Stimulated activated CD8-positive, alpha-beta memory T cell treated with anti-CD3 and anti-CD28 coated beads, Interleukin-7, amount 100 ng/mL, for 48 hours (primary cell): ENCODE measurements around the gene HIPK2.

Source experiments
- DNase-seq, 2 donors: peaks; one replicate each; pipeline ENCODE4 v3.0.0-alpha.2; 2020; ENCODE audit warnings: low read depth in 1 of 2; ENCODE audit errors: extremely low read depth in 1 of 2

Gene HIPK2

GRCh38 chr7:139574618-139575337, 203.0 kb downstream of the HIPK2 start:
- DNase-seq: no peak

- DNase-seq: no peak
Observed at GRCh38 chr7:139573871-139574270, 203.9 kb downstream of the HIPK2 start.

GRCh38 chr7:139572704-139573385, 205.0 kb downstream of the HIPK2 start:
- no peak for DNase-seq

GRCh38 chr7:139572071-139572470, 205.7 kb downstream of the HIPK2 start:
- no peak for DNase-seq

- DNase-seq: no peak
Observed at GRCh38 chr7:139571651-139572050, 206.1 kb downstream of the HIPK2 start.

GRCh38 chr7:139571190-139571589, 206.6 kb downstream of the HIPK2 start:
- DNase-seq: no peak

- DNase-seq: no peak
Observed at GRCh38 chr7:139570626-139571025, 207.2 kb downstream of the HIPK2 start.

- no peak for DNase-seq
Observed at GRCh38 chr7:139570119-139570518, 207.7 kb downstream of the HIPK2 start.

GRCh38 chr7:139568813-139569490, 208.8 kb downstream of the HIPK2 start:
- DNase-seq: no peak

GRCh38 chr7:139568346-139568675, 209.5 kb downstream of the HIPK2 start:
- DNase-seq: no peak

- DNase-seq: no peak
Observed at GRCh38 chr7:139567647-139568345, 210.0 kb downstream of the HIPK2 start.

GRCh38 chr7:139566736-139567646, 210.8 kb downstream of the HIPK2 start:
- no peak for DNase-seq

- DNase-seq: no peak
Observed at GRCh38 chr7:139566075-139566474, 211.7 kb downstream of the HIPK2 start.

GRCh38 chr7:139563856-139564255, 213.9 kb downstream of the HIPK2 start:
- DNase-seq: no peak

- DNase-seq: no peak
Observed at GRCh38 chr7:139562961-139563565, 214.7 kb downstream of the HIPK2 start.

GRCh38 chr7:139562491-139562890, 215.3 kb downstream of the HIPK2 start:
- DNase-seq: no peak

- no peak for DNase-seq
Observed at GRCh38 chr7:139560678-139561077, 217.1 kb downstream of the HIPK2 start.

GRCh38 chr7:139560199-139560598, 217.6 kb downstream of the HIPK2 start:
- no peak for DNase-seq

- no peak for DNase-seq
Observed at GRCh38 chr7:139559364-139560105, 218.3 kb downstream of the HIPK2 start.
